HG03066 (cell line): Measurements from ENCODE around the gene TREX2.

Experiments used
- ATAC-seq: cut with Tn5 transposase; IDR thresholded peaks from one replicate; pipeline ENCODE4 v1.9.1; 2021; ENCODE audit warnings: low read depth; ENCODE audit not compliant: unreplicated experiment

The TREX2 gene, protein sequence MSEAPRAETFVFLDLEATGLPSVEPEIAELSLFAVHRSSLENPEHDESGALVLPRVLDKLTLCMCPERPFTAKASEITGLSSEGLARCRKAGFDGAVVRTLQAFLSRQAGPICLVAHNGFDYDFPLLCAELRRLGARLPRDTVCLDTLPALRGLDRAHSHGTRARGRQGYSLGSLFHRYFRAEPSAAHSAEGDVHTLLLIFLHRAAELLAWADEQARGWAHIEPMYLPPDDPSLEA

DNA sequence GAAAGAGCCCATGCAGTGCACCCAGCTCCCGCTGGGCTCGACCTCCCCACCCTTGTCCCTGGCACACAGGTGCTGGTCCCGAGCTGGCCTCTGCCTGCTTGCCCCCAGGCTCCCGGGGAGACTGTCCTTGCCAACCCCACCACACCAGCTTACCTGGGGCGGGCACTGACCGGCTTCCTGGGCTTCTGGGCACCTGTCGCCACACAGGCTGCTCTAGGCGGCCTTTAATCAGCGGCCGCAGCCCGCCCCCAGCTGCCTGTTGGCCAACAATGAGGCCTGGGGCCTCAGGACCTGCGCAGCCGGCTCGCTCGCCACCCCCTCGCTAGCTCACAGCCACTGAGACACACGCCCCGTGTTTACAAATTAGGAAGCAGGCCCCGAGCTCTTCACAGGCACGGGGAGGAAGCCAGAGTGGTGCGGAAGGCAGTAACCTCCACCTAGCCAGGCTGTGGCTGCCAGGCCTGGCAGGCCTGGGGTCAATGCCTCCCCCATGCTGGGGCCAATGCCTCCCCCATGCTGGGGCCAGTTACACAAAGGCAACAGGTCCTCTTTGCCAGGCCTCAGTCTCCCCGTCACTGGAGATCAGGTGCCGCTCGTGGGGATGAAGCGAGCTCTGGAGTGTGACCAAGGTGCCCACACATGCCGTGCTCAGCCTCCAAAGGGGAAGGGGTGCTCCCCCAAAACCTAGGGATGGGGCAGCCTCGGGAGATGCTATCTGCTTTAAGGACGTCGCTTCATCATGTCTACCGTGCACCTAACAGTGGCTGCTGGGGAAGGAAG is at the start of gene TREX2:
Gene TREX2, minus strand, starts transcription at position 201 of the 780 bp plus-strand sequence. CDS start 626 bp downstream, outside the sequence.
- ATAC-seq = no peak

DNA sequence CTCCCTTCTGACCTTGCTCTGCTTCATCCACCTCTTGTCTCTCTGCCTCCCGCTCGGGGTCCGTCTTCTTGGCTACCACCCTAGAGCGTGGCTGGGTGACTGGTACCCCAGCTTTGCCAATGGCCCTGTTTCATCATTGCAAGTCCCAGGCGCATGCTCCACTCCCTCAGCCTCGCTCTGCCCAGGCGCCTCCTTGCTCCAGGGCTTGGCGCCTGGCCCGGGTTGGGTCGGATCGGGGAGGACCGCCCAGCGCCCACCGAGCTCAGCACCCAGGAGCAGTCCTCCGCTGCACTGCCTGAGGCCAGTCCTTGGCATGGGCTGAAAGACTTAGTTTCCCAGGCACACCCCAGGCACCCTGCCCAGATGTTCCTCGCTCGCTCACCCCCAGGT is 49.5 kb upstream of the TREX2 start:
- ATAC-seq = no peak

DNA sequence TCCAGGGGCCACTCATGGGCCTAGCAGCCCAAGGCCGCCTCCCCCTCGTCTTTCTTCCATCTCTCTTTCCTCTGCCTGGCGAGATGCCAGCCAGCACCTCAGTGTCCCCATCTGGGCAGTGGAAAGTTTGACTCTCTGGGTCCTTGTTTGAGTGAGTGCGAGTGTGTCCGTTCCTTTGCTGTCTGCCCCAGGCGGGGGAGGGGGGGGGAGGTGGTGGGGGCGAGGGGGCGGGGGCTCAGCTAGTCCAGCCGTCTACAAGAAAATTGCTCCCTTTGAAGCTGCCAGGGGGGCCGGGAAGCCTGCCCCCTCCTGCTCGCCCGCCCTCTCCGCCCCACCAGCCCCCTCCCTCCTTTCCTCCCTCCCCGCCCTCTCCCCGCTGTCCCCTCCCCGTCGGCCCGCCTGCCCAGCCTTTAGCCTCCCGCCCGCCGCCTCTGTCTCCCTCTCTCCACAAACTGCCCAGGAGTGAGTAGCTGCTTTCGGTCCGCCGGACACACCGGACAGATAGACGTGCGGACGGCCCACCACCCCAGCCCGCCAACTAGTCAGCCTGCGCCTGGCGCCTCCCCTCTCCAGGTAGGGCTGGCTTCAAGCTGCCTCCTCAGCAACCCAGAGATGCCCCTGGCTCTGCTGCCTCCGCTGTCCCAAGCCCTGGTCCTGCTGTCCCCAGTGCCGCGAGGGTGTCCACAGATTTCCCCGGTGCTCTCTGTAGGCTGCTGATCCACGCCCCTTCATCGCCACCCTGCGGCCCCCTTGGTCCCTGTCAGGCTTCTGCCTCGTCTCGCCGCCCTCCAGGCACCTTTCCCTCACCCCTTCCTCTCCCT is 48.9 kb upstream of the TREX2 start, which contains the start of gene BGN:
Gene BGN, plus strand, starts transcription at position 440 of the 821 bp plus-strand sequence. CDS start 9,652 bp downstream, outside the sequence.
- no peak for ATAC-seq

DNA sequence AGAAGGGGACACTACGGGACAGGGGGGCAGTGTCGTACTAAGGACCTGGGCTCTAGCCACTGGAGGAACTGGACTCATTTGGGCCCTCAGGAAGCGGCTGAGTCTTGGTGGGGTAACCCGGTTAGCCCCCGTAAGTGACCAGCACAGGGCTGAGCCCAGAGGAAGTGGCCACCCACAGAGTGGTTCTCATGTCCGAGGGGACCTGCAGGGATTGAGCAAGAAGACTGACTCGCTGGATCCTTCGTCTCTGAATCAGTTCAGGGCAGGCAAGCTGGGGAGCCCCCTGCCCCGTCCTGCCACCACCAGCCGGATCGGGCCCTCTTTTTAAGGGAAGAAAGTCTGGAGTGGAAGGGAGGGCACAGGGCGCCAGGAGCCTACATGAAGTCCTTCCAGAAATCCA is 48.2 kb upstream of the TREX2 start:
- ATAC-seq = no peak

DNA sequence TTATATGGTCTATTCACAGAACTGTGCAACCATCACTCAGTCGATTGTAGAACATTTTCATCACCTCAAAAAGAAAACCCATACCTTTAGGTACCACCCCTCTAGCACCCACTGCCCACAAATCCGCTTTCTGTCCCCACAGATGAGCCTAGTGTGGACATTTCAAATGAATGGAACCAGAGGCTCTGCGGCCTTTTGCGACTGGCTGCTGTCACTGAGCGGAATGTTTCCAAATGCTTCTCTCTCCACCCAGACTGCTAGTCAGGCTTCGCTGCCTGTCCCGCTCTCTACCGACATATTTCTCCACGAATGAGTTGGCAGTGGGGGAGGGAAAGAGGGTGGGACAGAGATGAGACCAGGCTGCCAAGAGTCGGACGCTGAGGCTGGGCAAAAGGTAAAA is 47.2 kb upstream of the TREX2 start:
- ATAC-seq = no peak

DNA sequence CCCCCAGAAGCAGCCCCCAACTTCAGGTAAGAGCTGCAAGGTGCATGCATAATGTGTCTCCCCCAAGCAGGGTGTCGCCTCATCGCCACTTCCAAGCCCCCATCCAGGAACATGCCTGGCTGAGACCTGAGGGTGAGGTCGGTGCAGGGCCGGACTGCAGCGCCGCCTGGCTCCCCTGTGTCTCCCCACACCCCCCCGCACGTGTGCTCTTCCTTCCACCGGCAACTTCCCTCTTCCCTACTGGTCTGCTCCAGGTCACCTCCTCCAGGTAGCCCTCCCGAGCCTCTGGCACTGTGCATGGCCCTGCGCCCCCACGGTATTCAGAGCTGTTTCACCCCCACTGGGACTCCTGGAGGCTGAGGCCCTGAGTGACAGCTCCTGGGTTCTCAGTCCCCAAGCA is 46.7 kb upstream of the TREX2 start:
- no peak for ATAC-seq

DNA sequence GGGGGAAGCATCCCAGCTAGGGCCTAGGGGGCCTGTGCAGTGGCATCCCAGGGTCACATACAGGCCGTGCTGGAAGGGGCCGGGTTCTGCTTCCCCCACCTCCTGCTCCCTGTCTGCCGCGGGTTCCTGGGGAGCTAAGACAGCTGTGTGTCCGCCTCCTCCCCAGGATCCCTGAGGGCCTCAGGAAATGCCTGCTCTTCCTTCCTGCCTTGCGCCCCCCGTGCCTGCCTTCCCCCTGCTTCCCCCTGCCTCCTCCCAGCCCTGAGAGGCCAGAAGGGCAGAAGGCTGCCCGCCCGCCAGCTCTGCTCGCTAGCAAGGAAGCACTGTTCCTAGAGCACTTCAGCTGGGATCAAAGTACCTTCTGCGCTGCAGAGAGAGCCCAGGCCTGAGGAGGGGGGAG is 46.1 kb upstream of the TREX2 start:
- no peak for ATAC-seq

DNA sequence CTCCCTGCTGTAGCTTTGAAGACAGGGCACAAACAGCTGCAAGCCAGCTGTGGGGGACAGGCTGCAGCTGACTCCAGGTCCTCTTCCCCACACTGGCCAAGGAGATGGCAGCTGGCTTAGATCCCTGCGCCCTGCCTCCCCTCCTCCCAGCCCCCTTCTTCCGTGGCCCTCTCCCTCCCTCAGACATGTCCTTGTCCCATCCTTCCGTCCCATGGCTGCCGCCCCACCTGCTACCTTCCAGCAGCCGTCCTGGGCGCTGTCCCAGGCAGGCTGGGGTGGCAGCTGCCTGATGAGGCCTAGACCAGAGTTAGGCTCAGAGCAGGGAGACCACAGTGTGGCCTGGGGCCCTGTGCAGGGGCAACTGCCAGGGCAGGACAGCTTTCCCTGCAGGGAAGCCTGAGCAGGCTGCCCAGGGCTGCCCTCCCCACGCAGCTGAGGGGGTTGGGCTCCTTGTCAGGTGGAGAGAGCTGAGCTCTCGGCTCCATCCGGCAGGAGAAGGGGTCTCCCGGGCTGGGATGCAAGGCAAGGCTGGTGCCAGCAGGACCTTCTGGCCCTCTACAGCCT is 45.6 kb upstream of the TREX2 start:
- ATAC-seq = no peak

DNA sequence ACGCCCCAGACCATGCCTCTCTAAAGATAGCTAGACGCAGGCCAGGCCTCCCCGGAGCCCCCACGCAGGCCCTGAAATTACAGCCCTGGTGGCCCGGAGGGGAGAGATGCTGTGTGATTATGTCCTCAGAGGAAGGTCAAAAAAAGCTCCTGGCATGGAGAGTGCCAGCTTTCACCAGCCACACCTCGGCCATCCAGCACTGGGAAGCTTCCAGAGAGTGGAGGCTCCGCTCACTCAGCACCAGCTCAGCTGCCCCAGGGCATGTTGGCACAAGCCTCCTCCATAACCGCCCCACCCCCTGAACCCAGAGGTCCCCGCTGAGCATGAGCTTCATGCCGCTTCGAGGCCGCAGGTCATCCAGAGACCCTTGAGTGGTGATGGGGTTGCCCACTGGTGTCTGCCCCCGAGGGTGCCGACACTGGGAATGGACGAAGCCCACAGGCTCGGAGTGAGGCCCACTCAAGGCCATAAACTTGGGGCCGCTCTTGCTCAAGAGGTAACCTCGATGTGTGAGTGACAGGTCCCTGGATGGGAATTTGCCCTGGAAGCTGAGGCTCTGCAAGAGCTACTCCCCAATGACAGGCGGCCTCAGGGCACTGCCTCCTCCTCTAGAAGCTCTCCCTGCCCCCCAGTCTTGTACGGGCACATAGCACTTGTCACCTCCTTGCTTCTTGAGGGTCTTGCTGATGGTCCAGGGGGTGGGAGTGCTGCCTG is 44.5 kb upstream of the TREX2 start:
- no peak for ATAC-seq

DNA sequence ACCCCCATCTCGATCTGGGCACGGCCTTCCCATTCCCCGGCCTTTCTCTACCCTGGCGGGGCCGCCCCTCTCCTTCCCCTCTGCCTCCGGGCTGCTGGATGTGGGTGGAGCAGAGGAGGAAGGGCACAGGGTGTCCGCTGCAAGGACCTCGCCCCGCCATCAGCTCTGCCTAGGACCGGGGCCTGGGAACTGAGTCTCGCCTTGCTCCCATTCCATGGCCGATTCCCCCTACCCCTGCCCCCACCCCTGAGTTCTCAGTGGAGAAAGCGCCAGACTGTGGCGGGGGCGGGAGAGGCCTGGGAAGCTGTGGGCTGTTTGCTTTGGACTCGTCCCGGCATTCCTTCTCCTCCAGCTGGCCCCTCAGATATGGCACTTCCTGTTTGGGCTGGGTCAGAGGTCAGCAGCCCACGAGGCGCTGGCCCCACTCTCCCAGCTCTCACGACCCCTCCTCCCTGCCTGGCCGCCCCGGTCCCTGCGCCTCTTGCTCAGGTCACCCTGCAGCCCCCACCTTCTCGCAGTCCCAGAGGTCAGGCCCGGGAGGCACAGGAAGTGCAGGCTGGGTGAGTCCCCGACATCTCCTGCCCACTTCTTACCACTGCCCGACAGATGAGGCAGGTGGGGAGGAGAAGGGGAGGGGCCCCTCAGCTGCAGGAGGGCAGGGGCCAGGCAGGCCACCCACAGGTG is 42.5 kb upstream of the TREX2 start:
- no peak for ATAC-seq

DNA sequence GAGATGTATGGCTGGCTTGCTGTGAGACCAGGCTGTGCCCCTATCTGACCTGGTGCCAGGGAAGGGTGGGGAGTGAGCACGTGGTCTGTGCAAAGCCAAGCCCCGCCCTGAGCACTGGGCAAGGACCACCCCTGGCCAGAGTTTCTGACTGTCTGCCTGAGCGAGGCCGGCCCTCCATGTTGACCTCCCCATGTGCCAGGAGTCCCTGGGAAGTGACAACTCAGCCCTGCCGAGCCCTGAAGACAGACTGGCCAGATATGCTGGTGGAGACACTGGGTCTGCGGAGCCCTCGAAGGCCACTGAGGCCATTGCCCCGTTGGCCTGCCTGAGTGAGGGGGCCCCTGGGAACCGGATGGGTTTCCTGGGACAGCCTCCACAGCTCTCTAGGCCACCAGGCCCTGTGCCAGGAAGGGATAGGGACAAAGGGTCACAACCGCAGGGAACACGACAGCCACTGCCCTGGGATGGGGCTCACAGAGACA is 41.8 kb upstream of the TREX2 start:
- ATAC-seq = no peak

DNA sequence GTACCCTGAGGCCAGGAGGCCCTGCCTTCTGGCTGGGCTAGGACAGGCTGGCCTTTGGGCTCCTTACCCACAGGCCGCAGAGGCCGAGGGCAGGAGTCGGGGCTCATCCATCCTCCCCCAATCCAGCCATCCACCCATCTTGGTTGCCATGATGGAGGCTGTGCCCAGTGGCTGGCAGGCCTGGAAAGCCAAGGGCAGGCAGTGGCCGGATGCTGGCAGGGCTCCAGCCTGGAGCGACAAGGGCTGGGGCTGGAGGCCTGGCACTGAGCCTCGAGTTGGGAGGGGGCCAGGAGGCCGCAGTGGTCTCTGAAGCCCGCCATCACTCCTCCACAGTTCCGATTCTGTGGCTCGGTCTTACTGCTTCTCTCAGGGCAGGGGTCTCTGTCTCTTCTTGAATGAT is 40.3 kb upstream of the TREX2 start:
- ATAC-seq = no peak

DNA sequence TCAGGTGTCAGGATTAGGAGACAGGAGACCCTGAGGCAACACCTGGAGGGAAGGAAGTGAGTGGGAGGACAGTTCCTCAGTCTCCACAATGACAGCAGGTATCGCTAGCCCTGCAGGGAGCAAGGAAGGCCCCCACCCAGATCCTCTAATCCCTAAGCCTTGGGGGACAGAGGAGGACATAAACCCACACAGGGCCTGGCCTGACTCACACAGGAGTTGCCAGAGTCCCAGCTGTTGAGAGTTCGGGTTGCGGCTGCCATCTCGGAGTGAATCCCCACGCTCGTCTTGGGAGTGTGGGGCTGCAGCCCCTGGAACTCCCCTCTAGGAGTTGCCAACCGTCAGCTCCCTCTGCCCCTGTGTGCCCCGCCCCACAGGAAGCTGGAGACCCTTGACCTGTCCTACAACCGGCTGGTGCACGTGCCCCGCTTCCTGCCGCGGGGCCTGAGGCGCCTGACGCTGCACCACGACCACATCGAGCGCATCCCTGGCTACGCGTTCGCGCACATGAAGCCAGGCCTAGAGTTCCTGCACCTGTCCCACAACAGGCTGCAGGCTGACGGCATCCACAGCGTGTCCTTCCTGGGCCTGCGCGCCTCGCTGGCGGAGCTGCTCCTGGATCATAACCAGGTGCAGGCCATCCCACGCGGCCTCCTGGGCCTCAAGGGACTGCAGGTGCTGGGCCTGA is 39.7 kb upstream of the TREX2 start:
- ATAC-seq = no peak

DNA sequence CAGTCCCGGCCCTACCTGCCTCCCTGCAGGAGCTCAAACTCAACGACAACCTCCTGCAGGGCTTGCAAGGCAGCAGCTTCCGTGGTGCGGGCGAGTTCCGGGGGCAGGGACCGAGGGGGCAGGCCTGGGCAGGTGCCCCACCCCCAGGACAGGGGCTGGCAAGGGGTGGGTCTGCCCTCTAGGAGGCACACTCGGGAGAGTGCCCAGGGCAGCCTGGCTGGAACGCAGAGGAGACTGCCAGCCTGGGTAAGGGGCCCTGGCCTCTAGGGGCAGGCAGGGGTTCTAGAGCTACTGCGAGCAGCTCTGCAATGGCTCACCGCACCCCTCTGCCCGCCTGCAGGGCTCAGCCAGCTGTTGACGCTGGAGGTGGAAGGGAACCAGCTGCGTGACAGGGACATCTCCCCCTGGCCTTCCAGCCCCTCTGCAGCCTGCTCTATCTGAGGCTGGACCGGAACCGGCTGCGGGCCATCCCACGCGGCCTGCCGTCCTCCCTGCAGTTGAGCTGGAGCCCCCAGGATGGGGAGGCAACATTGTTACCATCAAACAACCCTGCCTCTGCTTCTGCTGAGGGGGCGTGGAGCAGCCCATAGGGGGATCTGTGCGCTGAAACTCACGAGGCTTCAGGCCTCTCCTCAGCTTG is 36.6 kb upstream of the TREX2 start:
- no peak for ATAC-seq

DNA sequence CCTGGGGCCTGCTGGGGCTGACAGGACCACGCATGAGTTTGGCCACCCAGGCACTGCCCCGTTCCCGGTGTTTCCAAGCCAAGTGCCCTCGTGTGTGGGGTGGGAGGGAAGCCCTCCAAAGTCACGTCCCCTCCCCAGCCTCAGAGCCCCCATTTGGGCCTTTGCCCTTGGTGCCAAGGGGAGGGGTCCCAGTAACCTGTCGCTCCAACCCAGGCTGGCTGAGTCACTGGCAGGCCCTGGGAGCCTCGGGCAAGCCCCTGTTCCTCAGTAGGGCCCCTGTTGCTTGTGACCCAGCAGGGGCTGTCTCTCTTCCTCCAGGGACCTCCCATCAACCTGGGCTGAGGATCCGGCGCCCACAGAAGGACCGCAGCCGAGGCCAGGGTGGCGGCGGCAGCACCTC is 35.2 kb upstream of the TREX2 start:
- no peak for ATAC-seq

DNA sequence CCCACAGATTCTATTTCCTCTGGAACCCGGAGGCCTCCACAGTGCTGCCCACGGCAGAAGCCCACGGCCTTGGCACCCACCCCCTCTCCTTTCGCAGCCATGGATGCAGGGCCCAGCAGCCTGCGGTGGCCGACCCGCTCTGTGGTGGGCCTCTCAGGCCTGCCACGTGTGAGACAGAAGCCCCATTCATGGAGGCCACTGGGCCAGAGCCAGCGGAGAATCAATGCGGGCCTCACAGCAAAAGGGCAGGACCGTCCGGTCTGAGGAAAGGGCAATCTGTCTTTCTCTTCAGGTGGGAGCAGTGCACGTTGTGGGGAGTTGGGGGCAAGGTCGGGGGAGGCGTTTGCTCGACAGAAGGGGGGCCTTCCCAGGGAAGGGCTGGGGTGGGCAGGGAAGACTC is 32.9 kb upstream of the TREX2 start:
- no peak for ATAC-seq

DNA sequence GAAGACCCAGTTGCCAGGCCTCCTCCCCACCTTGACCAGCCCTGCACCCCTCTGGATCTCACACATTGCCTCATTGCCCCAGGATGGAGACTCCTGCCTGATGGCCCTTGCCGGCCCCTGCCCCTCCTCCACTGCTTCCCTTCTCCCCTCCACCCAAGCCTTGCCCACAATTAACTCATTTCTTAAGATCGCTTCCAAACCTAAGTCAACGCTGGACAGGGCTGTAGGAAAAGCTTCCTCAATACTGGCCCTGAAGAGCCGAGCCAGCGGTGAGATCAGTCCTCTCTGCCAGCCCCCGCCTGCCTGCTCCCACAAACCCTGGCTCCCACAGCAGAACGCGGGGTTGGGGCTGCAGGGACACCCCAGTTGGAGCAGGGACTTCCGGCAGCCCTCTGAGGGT is 32.0 kb upstream of the TREX2 start:
- no peak for ATAC-seq

DNA sequence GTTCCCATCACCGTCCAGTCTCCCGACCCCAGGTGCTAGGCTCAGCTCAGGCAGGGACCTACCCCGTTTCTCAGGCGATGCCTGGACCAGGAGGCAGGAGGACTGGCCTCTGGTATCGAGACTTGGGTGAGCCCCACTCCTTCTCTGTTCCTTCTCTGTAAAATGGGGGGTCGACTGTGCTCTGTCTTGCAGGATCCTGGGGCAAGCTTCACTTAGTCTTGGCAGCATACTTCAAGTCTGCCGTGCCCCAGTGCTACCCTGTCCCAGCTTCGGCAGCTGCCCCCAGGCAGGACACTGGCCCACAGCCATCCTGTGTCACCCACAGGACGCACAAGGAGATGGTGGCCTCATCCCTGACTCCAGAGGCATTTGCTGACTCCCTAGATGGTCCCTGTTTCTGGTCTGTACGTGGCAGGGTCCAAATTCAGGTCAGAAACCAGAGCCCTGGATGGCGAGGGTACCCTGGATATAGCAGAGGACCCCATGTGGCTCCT is 31.6 kb upstream of the TREX2 start:
- no peak for ATAC-seq
